ENCODE results near the gene MAGEA9.

DNA sequence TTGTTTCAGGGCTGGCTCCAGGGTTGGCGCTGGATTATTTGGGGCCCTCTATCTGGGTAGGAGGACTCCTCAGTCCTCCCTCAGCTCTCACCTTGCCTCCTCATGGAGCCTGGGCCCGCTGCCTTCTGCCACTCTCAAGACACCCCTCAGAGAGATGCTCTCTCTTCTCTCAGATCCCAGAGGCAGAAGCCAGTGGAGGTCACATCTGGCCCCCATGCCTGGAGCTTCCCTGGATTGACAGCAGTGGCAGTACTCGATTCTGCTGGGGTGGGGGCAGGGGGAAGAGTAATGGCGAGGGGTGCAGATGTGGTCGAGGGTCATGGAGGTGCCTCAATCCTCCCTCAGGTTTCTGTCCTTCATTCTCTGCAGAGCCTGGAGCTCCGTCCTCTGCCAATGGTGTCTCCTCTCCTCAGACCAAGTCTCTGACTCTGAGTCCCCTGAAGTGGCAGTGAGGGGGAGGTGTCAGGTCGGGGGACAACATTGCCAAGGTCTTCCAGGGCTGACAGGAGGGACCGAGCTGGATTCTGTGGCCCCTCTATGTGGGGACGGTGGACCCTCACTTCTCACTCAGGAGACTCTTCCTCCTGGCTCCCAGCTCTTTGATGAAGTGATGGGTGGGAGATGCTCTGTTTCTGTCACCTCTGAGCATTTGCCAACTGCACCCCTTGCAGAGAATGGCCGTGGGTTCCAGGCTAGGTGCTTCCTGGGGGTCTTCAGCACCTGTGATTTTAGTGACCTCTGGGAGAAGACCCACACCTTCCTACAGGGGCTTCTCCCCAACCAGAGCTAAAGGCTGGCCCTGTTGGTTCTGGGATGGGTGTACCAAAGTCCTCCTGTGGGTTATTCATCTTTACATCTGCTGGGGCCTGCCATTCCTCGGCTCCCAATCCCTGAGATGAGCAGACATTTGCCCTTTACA is 18.8 kb upstream of the MAGEA9 start:
- no peak for TF ChIP-seq EZH2phosphoT487 (IDR thresholded peaks at IDR 0.05; ENCODE audit: borderline replicate concordance, low read depth, low read length)
- TF ChIP-seq, protein P1, sequence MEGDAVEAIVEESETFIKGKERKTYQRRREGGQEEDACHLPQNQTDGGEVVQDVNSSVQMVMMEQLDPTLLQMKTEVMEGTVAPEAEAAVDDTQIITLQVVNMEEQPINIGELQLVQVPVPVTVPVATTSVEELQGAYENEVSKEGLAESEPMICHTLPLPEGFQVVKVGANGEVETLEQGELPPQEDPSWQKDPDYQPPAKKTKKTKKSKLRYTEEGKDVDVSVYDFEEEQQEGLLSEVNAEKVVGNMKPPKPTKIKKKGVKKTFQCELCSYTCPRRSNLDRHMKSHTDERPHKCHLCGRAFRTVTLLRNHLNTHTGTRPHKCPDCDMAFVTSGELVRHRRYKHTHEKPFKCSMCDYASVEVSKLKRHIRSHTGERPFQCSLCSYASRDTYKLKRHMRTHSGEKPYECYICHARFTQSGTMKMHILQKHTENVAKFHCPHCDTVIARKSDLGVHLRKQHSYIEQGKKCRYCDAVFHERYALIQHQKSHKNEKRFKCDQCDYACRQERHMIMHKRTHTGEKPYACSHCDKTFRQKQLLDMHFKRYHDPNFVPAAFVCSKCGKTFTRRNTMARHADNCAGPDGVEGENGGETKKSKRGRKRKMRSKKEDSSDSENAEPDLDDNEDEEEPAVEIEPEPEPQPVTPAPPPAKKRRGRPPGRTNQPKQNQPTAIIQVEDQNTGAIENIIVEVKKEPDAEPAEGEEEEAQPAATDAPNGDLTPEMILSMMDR (conservative IDR thresholded peaks at IDR 0.05; ENCODE audit: low read length): no peak

Measured in OCI-LY7 (cell line).